HG03097 (cell line): Measurements from ENCODE around the gene PAN2.
"Not testable (repeated sequence)": the region's sequence is repeated elsewhere in the genome, so short reads cannot be mapped to it uniquely, and the experiment has no call there.

ENCODE experiments used
- ATAC-seq: cut with Tn5 transposase; IDR thresholded peaks from one replicate; pipeline ENCODE4 v1.9.1; 2021; ENCODE audit not compliant: unreplicated experiment, low FRiP score

Gene PAN2

GRCh38 chr12:56315249-56315621 lies 18.6 kb downstream of the PAN2 start:
- no peak for ATAC-seq

GRCh38 chr12:56311003-56311402 lies 22.8 kb downstream of the PAN2 start:
- no peak for ATAC-seq

GRCh38 chr12:56308714-56309113 lies 25.1 kb downstream of the PAN2 start:
- ATAC-seq: no peak

GRCh38 chr12:56307221-56307965 lies 26.4 kb downstream of the PAN2 start:
- no peak for ATAC-seq

GRCh38 chr12:56304872-56305590 lies 28.8 kb downstream of the PAN2 start:
- ATAC-seq: no peak

GRCh38 chr12:56304276-56304675 lies 29.5 kb downstream of the PAN2 start:
- ATAC-seq: no peak

- no peak for ATAC-seq
Measured at GRCh38 chr12:56300644-56301464, 32.9 kb downstream of the PAN2 start.

GRCh38 chr12:56299853-56300643 lies 33.8 kb downstream of the PAN2 start, which contains the start of gene CS:
Gene CS, minus strand, starts transcription at chr12:56300330. Its CDS starts 129 bp downstream, at chr12:56300201.
- peak; percentile 89 for ATAC-seq

GRCh38 chr12:56299308-56299852 lies 34.4 kb downstream of the PAN2 start:
- no peak for ATAC-seq

- no peak for ATAC-seq
Measured at GRCh38 chr12:56298828-56299227, 35.0 kb downstream of the PAN2 start.

GRCh38 chr12:56297400-56297799 lies 36.4 kb downstream of the PAN2 start:
- no peak for ATAC-seq

GRCh38 chr12:56296295-56296694 lies 37.5 kb downstream of the PAN2 start:
- no peak for ATAC-seq

- no peak for ATAC-seq
Measured at GRCh38 chr12:56293795-56294194, 40.0 kb downstream of the PAN2 start.

- no peak for ATAC-seq
Measured at GRCh38 chr12:56288705-56289387, 45.0 kb downstream of the PAN2 start.

- ATAC-seq: no peak
Measured at GRCh38 chr12:56286044-56286830, 47.6 kb downstream of the PAN2 start.

- not testable (repeated sequence) for ATAC-seq
Measured at GRCh38 chr12:56284263-56284662, 49.5 kb downstream of the PAN2 start.

- ATAC-seq: no peak
Measured at GRCh38 chr12:56282579-56282978, 51.2 kb downstream of the PAN2 start.

GRCh38 chr12:56282030-56282429 lies 51.8 kb downstream of the PAN2 start:
- ATAC-seq: no peak

GRCh38 chr12:56280849-56281248 lies 53.0 kb downstream of the PAN2 start:
- ATAC-seq: no peak
